Erythroblast (primary cell): ENCODE data around the gene GFRA1.

ENCODE experiments used
- GATA1 ChIP-seq: IDR thresholded peaks from 2 replicates; pipeline ENCODE4 v1.6.1; 2011; ENCODE audit warnings: low read depth, mild to moderate bottlenecking, control low read depth, low read length, moderate library complexity
- POLR2A ChIP-seq: IDR thresholded peaks from 2 replicates; pipeline ENCODE4 v1.6.1; 2011; ENCODE audit warnings: mild to moderate bottlenecking, low read length

GRCh38 chr10:116253716-116254115 lies 19.3 kb downstream of the GFRA1 start:
- no peak for TF ChIP-seq POLR2A
- no peak for TF ChIP-seq GATA1
